H9 (cell line): ENCODE results near the gene BDNF. TPM values are rescaled to one million over a fixed set of nuclear protein-coding genes. Genes with fewer than 3 reads are reported as not detected.

Experiments
- DNase-seq: peaks from one replicate; pipeline ENCODE4 v3.0.0-alpha.2; 2017
- H2AFZ ChIP-seq: one replicate; pipeline ENCODE4 v1.6.1; 2013; ENCODE audit warnings: mild to moderate bottlenecking, low read length, control low read depth, moderate library complexity
- H2AK5ac ChIP-seq: 2 replicates; pipeline ENCODE4 v1.6.1; 2013; ENCODE audit warnings: low read length, control low read depth, mixed read lengths; ENCODE audit not compliant: insufficient read length
- H2BK120ac ChIP-seq: one replicate; pipeline ENCODE4 v1.6.1; 2013; ENCODE audit warnings: low read depth, mild to moderate bottlenecking, low read length, control low read depth, inconsistent platforms; ENCODE audit not compliant: poor library complexity, severe bottlenecking
- H2BK12ac ChIP-seq: 2 replicates; pipeline ENCODE4 v1.6.1; 2013; ENCODE audit warnings: low read length, control low read depth, mixed read lengths, low read depth; ENCODE audit not compliant: insufficient read length
- H2BK15ac ChIP-seq: 2 replicates; pipeline ENCODE4 v1.6.1; 2013; ENCODE audit warnings: low read depth, low read length, control low read depth
- H2BK20ac ChIP-seq: one replicate; pipeline ENCODE4 v1.6.1; 2013; ENCODE audit warnings: low read depth, mild to moderate bottlenecking, low read length, control low read depth, inconsistent platforms; ENCODE audit not compliant: poor library complexity, severe bottlenecking
- H2BK5ac ChIP-seq: 2 replicates; pipeline ENCODE4 v1.6.1; 2013; ENCODE audit warnings: low read length, control low read depth, mixed read lengths; ENCODE audit not compliant: insufficient read length
- H3K14ac ChIP-seq: 2 replicates; pipeline ENCODE4 v1.6.1; 2013; ENCODE audit warnings: low read length, control low read depth; ENCODE audit not compliant: insufficient read depth
- H3K18ac ChIP-seq: 2 replicates; pipeline ENCODE4 v1.6.1; 2013; ENCODE audit warnings: low read depth, mild to moderate bottlenecking, mixed read lengths, low read length, control low read depth; ENCODE audit not compliant: insufficient read length
- H3K23ac ChIP-seq: 2 replicates; pipeline ENCODE4 v1.6.1; 2013; ENCODE audit warnings: low read length, control low read depth, mixed read lengths, low read depth; ENCODE audit not compliant: insufficient read length
- H3K23me2 ChIP-seq: 2 replicates; pipeline ENCODE4 v1.6.1; 2013; ENCODE audit warnings: low read depth, mild to moderate bottlenecking, mixed read lengths, low read length, control low read depth; ENCODE audit not compliant: insufficient read length, poor library complexity, severe bottlenecking
- H3K27ac ChIP-seq: 2 replicates; pipeline ENCODE4 v1.5.1; 2013; ENCODE audit warnings: low read length, control low read depth, mixed read lengths, low read depth; ENCODE audit not compliant: insufficient read length
- H3K27me3 ChIP-seq: 2 replicates; pipeline ENCODE4 v1.6.1; 2013; ENCODE audit warnings: low read length, control low read depth, inconsistent platforms; ENCODE audit not compliant: insufficient read depth
- H3K4ac ChIP-seq: 2 replicates; pipeline ENCODE4 v1.6.1; 2013; ENCODE audit warnings: low read depth, mild to moderate bottlenecking, control low read depth, inconsistent platforms, low read length, moderate library complexity
- H3K4me1 ChIP-seq: 2 replicates; pipeline ENCODE4 v1.6.1; 2013; ENCODE audit warnings: low read length, control low read depth, inconsistent platforms; ENCODE audit not compliant: insufficient read depth
- H3K4me2 ChIP-seq: 2 replicates; pipeline ENCODE4 v1.6.1; 2013; ENCODE audit warnings: low read length, control low read depth, mixed read lengths; ENCODE audit not compliant: insufficient read length, insufficient read depth
- H3K56ac ChIP-seq: 2 replicates; pipeline ENCODE4 v1.6.1; 2013; ENCODE audit warnings: low read depth, mild to moderate bottlenecking, mixed read lengths, low read length, control low read depth; ENCODE audit not compliant: insufficient read length
- H3K79me1 ChIP-seq: 2 replicates; pipeline ENCODE4 v1.6.1; 2013; ENCODE audit warnings: low read depth, mild to moderate bottlenecking, moderate library complexity, low read length, control low read depth, inconsistent platforms; ENCODE audit not compliant: insufficient read depth, poor library complexity, severe bottlenecking
- H3K79me2 ChIP-seq: 2 replicates; pipeline ENCODE4 v1.6.1; 2013; ENCODE audit warnings: low read length, control low read depth, inconsistent platforms; ENCODE audit not compliant: insufficient read depth
- H3K9ac ChIP-seq: 2 replicates; pipeline ENCODE4 v1.6.1; 2013; ENCODE audit warnings: low read length, control low read depth, mixed read lengths; ENCODE audit not compliant: insufficient read length; ENCODE audit errors: extremely low read depth
- H3K9me3 ChIP-seq: one replicate; pipeline ENCODE4 v1.6.1; 2013; ENCODE audit warnings: low read depth, low read length, inconsistent platforms; ENCODE audit not compliant: control insufficient read depth
- H3T11ph ChIP-seq: one replicate; pipeline ENCODE4 v1.6.1; 2013; ENCODE audit warnings: mild to moderate bottlenecking, low read length, control low read depth, inconsistent platforms
- H4K20me1 ChIP-seq: one replicate; pipeline ENCODE4 v1.6.1; 2013; ENCODE audit not compliant: control insufficient read depth, insufficient read length, insufficient read depth
- H4K5ac ChIP-seq: 2 replicates; pipeline ENCODE4 v1.6.1; 2013; ENCODE audit warnings: low read depth, mild to moderate bottlenecking, mixed read lengths, low read length, control low read depth; ENCODE audit not compliant: insufficient read length
- H4K8ac ChIP-seq: replicated peaks from 2 replicates; pipeline ENCODE4 v1.6.1; 2013; ENCODE audit warnings: low read length, control low read depth, mixed read lengths, low read depth; ENCODE audit not compliant: insufficient read length
- H4K91ac ChIP-seq: 2 replicates; pipeline ENCODE4 v1.6.1; 2013; ENCODE audit warnings: low read depth, mild to moderate bottlenecking, moderate library complexity, mixed read lengths, low read length, control low read depth; ENCODE audit not compliant: insufficient read length
- H3K27ac Mint-ChIP-seq, 3 experiments: 2 replicates in 2 of 3; 3 replicates in 1 of 3; pipeline ENCODE4 v1.8.0; 2020 to 2021; ENCODE audit warnings: mixed read lengths in 3 of 3, mild to moderate bottlenecking in 1 of 3, moderate library complexity in 1 of 3
- H3K27me3 Mint-ChIP-seq: 2 replicates; pipeline ENCODE4 v1.8.0; 2021; ENCODE audit warnings: low read depth, mild to moderate bottlenecking, moderate library complexity, mixed read lengths
- H3K36me3 Mint-ChIP-seq, 3 experiments: 2 replicates in 2 of 3; 3 replicates in 1 of 3; pipeline ENCODE4 v1.8.0; 2020 to 2021; ENCODE audit warnings: low read depth in 3 of 3, mixed read lengths in 3 of 3; ENCODE audit not compliant: insufficient read depth in 1 of 3
- H3K4me1 Mint-ChIP-seq, 2 experiments: 2 replicates each; pipeline ENCODE4 v1.8.0; 2020; ENCODE audit warnings: mixed read lengths in 2 of 2
- H3K4me3 Mint-ChIP-seq, 2 experiments: 2 replicates in 1 of 2; 3 replicates in 1 of 2; pipeline ENCODE4 v1.8.0; 2020 to 2021; ENCODE audit warnings: mild to moderate bottlenecking in 2 of 2, mixed read lengths in 2 of 2, moderate library complexity in 1 of 2
- H3K9me3 Mint-ChIP-seq, 2 experiments: 2 replicates in 1 of 2; 3 replicates in 1 of 2; pipeline ENCODE4 v1.8.0; 2020; ENCODE audit warnings: mild to moderate bottlenecking in 2 of 2, mixed read lengths in 2 of 2, moderate library complexity in 1 of 2
- CTCF ChIP-seq: fragments of 200-600 bp; sonication (generic); conservative IDR thresholded peaks from 3 replicates; pipeline ENCODE4 v1.8.0; 2021; ENCODE audit warnings: antibody characterized with exemption, mild to moderate bottlenecking
- WGBS: extraction: QIAGEN DNeasy Blood & Tissue Kit; methylation state at CpG from one replicate; pipeline ENCODE4 v1.1.7; 2013; ENCODE audit warnings: missing lambda C conversion rate, low lambda C conversion rate, mixed read lengths; ENCODE audit not compliant: insufficient read length; ENCODE audit errors: extremely low coverage; 5-methylcytosine and 5-hydroxymethylcytosine counted together
- total RNA-seq: library from RNA; stranded (reverse); gene quantifications from 2 replicates; pipeline ENCODE4 v1.2.1, GENCODE V29; 2021

BDNF gene
- total RNA-seq, 1 experiment from 2014 or later: 2.7 TPM

- Histone ChIP-seq H4K20me1 (no peaks in the 10 kb centered on the region), H2AFZ (no peak overlapping the region), H3K56ac (no peak overlapping the region), H3K79me2 (no peaks in the 10 kb centered on the region), H3K23me2 (peaks cover 39% of the 10 kb centered on the region), H3K4ac (no peak overlapping the region), H3T11ph (no peak overlapping the region), H2BK120ac (no peak overlapping the region), H4K8ac (no peak overlapping the region), H3K14ac (peak overlapping the region; percentile 30; the same call in 1 of the 2 replicates), H3K4me1 (no peaks in the 10 kb centered on the region; the same call in 1 of the 2 replicates), H3K23ac (no peak overlapping the region), H2BK12ac (no peak overlapping the region), H2BK20ac (no peak overlapping the region), H2BK5ac (no peak overlapping the region), H4K91ac (no peak overlapping the region), H3K4me2 (peak overlapping the region; percentile 94), H2AK5ac (no peak overlapping the region), H3K27ac (no peak overlapping the region), H3K9ac (no peak overlapping the region), H2BK15ac (no peak overlapping the region), H3K79me1 (no peaks in the 10 kb centered on the region), H4K5ac (no peak overlapping the region), H3K27me3 (peaks cover 19% of the 10 kb centered on the region; the same call in 1 of the 2 replicates), H3K18ac (peak overlapping the region; percentile 60), H3K9me3 (no peaks in the 10 kb centered on the region)
- no CpG with 5 or more reads among the region's 60 CpGs for WGBS
- peak; percentile 69 for DNase-seq
- Mint-ChIP-seq H3K27ac (peak overlapping the region in 2 of 3 experiments; percentile 23 to 73; a peak in 3 of 7 replicates), H3K9me3 (peaks cover 0 to 3% of the 10 kb centered on the region in 2 experiments; a peak in 1 of 5 replicates), H3K4me1 (peaks cover 33 to 38% of the 10 kb centered on the region in 2 experiments), H3K36me3 (no peaks in the 10 kb centered on the region; a peak in 1 of 7 replicates), H3K4me3 (peak overlapping the region; percentile 76 to 96), H3K27me3 (peaks cover 78% of the 10 kb centered on the region)
- TF ChIP-seq CTCF: no peak
Measured at GRCh38 chr11:27722117-27722952, 22.1 kb upstream of the BDNF start.
